Measurements from ENCODE around the gene MYO3A. TPM values are rescaled to one million over a fixed set of nuclear protein-coding genes. Genes with fewer than 3 reads are reported as not detected.

Gene MYO3A
- total and polyA plus RNA-seq, 12 donors = 0.14 to 1.3 (median 0.50) TPM; not detected in 8

DNA sequence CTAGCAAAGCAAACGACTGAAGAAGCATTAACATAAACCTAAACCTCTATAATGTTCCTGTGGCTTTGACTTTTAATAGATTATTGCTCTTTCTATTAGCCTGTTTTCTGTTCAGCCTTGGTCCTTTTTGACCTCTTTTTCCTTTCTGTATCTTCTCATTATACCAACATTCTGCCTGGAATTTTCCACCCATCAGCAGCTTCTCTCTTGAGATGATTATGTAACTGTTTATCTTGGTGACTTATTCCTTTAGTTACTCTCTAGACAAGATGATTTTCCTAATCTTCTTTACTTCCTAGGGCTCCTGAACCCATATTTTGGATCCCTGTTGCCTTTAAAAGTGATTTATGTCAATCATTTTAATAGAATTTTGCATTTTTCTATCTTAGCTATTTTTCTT lies 81.1 kb downstream of the MYO3A start:
- intact Hi-C loops (cut with DNase I) = no loop called here
- 22 to 45% (median 43%) methylated on average over 1 of the region's 1 CpG for WGBS, 4 donors
- H3K4me3 ChIP-seq = no peak overlapping the region

DNA sequence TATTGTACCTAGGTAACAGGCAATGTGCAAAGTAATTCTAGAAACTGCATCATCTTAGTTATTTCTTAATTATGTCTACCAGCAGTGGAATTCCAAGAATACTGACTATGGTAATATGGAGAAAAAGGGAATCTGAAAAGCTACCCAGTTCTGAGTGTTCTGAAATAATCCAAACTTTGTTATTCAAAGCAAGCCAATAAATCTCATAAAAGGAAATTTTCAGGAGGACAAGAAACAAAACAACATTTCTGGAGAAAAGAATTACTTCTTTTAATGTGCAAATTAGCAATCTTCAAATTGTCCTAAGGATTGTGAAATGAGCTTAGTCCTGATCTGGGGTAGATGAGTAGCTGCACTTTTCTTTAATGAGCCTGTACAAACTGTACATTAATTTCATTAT lies 88.8 kb downstream of the MYO3A start:
- intact Hi-C loops (cut with DNase I) = no loop called here
- H3K4me1 ChIP-seq (replicated peaks in 1 of 2) = no peaks in the 10 kb centered on the region
- no peak for DNase-seq

More for the DNA sequence above, 81.1 kb downstream of the MYO3A start:
- no peaks in the 10 kb centered on the region for H3K9me3 ChIP-seq (replicated peaks in 1 of 3)
- no peaks in the 10 kb centered on the region for H3K36me3 ChIP-seq (replicated peaks in 1 of 2)
- no peak for TF ChIP-seq CTCF (IDR thresholded peaks at IDR 0.05)
- no peak for TF ChIP-seq POLR2A (IDR thresholded peaks at IDR 0.05)
- no peaks in the 10 kb centered on the region for H3K4me1 ChIP-seq (replicated peaks in 1 of 2)
- H3K27ac ChIP-seq = no peak overlapping the region
- no peak for DNase-seq
- H3K27me3 ChIP-seq = no peaks in the 10 kb centered on the region

GRCh38 chr10:26024303-26024702 lies 90.3 kb downstream of the MYO3A start:
- intact Hi-C loops (cut with DNase I) = no loop called here
- no peak for TF ChIP-seq POLR2A (IDR thresholded peaks at IDR 0.05)
- no peak overlapping the region for H3K4me3 ChIP-seq
- peaks cover 0 to 5% (median 0%) of the 10 kb centered on the region in 3 donors for H3K9me3 ChIP-seq (replicated peaks in 1 of 3)
- no peaks in the 10 kb centered on the region for H3K36me3 ChIP-seq (replicated peaks in 1 of 2)
- DNase-seq = no peak
- H3K4me1 ChIP-seq (replicated peaks in 1 of 2) = no peaks in the 10 kb centered on the region
- H3K27me3 ChIP-seq = no peaks in the 10 kb centered on the region
- 51 to 77% (median 66%) methylated on average over 2 of the region's 2 CpGs for WGBS, 4 donors
- no peak overlapping the region for H3K27ac ChIP-seq

More for the DNA sequence above, 88.8 kb downstream of the MYO3A start:
- H3K4me3 ChIP-seq = no peak overlapping the region
- no peak overlapping the region for H3K27ac ChIP-seq
- no peaks in the 10 kb centered on the region for H3K36me3 ChIP-seq (replicated peaks in 1 of 2)
- TF ChIP-seq CTCF (IDR thresholded peaks at IDR 0.05) = no peak
- TF ChIP-seq POLR2A (IDR thresholded peaks at IDR 0.05) = no peak
- no peaks in the 10 kb centered on the region for H3K27me3 ChIP-seq
- peaks cover 0 to 5% (median 0%) of the 10 kb centered on the region in 3 donors for H3K9me3 ChIP-seq (replicated peaks in 1 of 3)

GRCh38 chr10:26025523-26025922 lies 91.5 kb downstream of the MYO3A start:
- Histone ChIP-seq H3K4me3 (no peak overlapping the region), H3K9me3 (replicated peaks in 1 of 3) (peaks cover 0 to 3% (median 0%) of the 10 kb centered on the region in 3 donors), H3K36me3 (replicated peaks in 1 of 2) (no peaks in the 10 kb centered on the region), H3K27ac (no peak overlapping the region), H3K4me1 (replicated peaks in 1 of 2) (no peaks in the 10 kb centered on the region), H3K27me3 (no peaks in the 10 kb centered on the region)
- intact Hi-C loops (cut with DNase I) = no loop called here
- no peak for DNase-seq
- TF ChIP-seq CTCF (IDR thresholded peaks at IDR 0.05) (no peak), POLR2A (IDR thresholded peaks at IDR 0.05) (no peak)

DNA sequence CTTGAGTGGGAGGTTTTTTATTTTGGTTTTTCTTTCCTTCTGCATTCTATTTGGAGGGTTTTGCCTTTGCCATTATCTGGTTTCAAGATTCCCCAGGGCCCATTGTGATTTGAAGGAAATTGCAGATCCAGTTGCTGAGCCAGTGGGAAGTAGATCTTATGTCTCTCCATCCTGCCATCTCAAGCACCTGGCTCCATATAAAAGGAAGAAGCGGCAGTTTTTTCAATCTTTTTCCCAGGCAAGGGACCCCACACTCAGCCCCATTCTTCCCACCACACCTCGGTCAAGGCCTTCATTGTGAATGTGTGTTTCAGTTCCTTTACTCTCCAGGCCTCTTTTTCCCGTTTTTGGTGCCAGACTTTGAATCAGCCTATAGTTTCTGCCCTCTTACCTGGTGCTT lies 95.8 kb downstream of the MYO3A start:
- intact Hi-C loops (cut with DNase I) = no loop called here
- TF ChIP-seq POLR2A (IDR thresholded peaks at IDR 0.05) = no peak
- no peak for TF ChIP-seq CTCF (IDR thresholded peaks at IDR 0.05)
- H3K4me3 ChIP-seq = no peak overlapping the region
- DNase-seq = no peak
- H3K27ac ChIP-seq = no peak overlapping the region
- 63 to 73% (median 68%) methylated on average over 3 of the region's 3 CpGs for WGBS, 4 donors
- H3K36me3 ChIP-seq (replicated peaks in 1 of 2) = no peaks in the 10 kb centered on the region
- H3K9me3 ChIP-seq (replicated peaks in 1 of 3) = no peaks in the 10 kb centered on the region
- H3K4me1 ChIP-seq (replicated peaks in 1 of 2) = no peaks in the 10 kb centered on the region
- H3K27me3 ChIP-seq = no peaks in the 10 kb centered on the region
